Activated T-helper 1 cell treated with anti-CD3 and anti-CD28 coated beads, Interleukin-12 subunit alpha, Interleukin-12 subunit beta, Interleukin-2, Interleukin-4 antibody, amounts not matched to agents 30 ng/mL and 10 ng/mL and 1 ng/mL, durations not matched to agents 14 hours and 24 hours and 36 hours (primary cell): ENCODE results near the gene RAD23B. TPM values are rescaled to one million over a fixed set of nuclear protein-coding genes. Genes with fewer than 3 reads are reported as not detected.
"Not testable (repeated sequence)": the region's sequence is repeated elsewhere in the genome, so short reads cannot be mapped to it uniquely, and the experiment has no call there.

Source experiments
- DNase-seq: peaks from one replicate; pipeline ENCODE4 v3.0.0; 2021; ENCODE audit warnings: low spot score
- H3K27ac Mint-ChIP-seq: one replicate; pipeline ENCODE4 v1.8.0; 2021; ENCODE audit warnings: mild to moderate bottlenecking, mixed read lengths
- H3K27me3 Mint-ChIP-seq: one replicate; pipeline ENCODE4 v1.8.0; 2022; ENCODE audit warnings: mild to moderate bottlenecking, moderate library complexity, mixed read lengths; ENCODE audit not compliant: insufficient read depth
- H3K36me3 Mint-ChIP-seq: one replicate; pipeline ENCODE4 v1.8.0; 2021; ENCODE audit warnings: low read depth, mixed read lengths
- H3K4me1 Mint-ChIP-seq: one replicate; pipeline ENCODE4 v1.8.0; 2021; ENCODE audit warnings: low read depth, mixed read lengths
- H3K4me3 Mint-ChIP-seq: one replicate; pipeline ENCODE4 v1.8.0; 2021; ENCODE audit warnings: mild to moderate bottlenecking, moderate library complexity, mixed read lengths
- H3K9me3 Mint-ChIP-seq: one replicate; pipeline ENCODE4 v1.8.0; 2021; ENCODE audit warnings: mixed read lengths
- intact Hi-C: fragments of 100-400 bp; cut with micrococcal nuclease; formaldehyde crosslinking; loops from one replicate; pipeline ENCODE4 v1.15.1; 2024
- total RNA-seq: library from RNA; stranded (reverse); gene quantifications from 2 replicates; pipeline ENCODE4 v1.2.3, GENCODE V29; 2022

The RAD23B gene
- total RNA-seq, 1 donor from 2014 or later, result 138 TPM

DNA sequence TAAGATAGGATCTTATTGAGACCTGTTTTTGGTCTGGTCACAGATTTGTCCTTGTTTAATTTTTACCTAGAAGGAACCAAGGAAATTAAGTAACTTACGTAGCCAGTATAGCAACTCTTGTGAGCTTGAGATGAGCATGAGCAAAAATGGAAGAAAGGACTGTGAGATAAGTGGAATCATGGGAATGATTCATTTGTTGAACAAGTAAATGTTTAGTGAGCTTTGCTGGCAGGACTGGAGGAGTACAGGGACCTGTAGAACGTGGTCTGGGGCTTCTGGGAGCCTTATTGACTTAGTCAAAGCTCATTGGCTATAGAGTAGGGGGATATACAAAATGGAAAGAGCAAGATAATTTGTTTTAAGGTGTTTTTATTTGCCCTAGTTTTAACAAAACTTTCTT lies 3.0 kb downstream of the RAD23B start:
- peaks cover 3% of the 10 kb centered on the region for H3K36me3 Mint-ChIP-seq
- no peak for DNase-seq
- peak overlapping the region; percentile 55 for H3K27ac Mint-ChIP-seq
- peaks cover 75% of the 10 kb centered on the region for H3K4me1 Mint-ChIP-seq
- H3K9me3 Mint-ChIP-seq, result no peaks in the 10 kb centered on the region
- no peaks in the 10 kb centered on the region for H3K27me3 Mint-ChIP-seq
- intact Hi-C loops, result loop anchor here (10.0 kb wide), 1 partner anchor 1829 kb away; the partner anchor contains the start of gene TMEM245
- H3K4me3 Mint-ChIP-seq, result peak overlapping the region; percentile 54

DNA sequence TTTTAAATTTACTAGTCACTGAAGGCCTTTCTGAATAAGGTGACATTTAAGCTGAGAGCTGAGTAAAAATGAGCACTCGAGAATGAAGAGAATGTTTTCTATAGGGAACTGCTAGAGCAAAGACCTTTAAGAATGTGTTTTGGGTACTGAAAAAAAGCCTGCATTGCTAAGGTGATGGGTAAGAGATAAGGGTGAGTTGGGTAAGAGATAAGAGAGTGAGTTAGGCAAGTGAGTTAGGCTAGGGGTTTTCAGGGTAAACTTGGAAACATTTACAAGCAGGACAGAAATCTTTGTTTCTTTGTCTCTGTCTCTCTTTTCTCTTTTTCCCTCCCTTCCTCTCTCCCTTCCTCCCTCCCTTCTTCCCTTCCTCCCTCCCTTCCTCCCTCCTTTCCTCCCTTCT lies 5.6 kb downstream of the RAD23B start:
- intact Hi-C loops, result loop anchor here (10.0 kb wide), 1 partner anchor 1826 kb away; the partner anchor contains the start of gene TMEM245
- no peaks in the 10 kb centered on the region for H3K27me3 Mint-ChIP-seq
- peak overlapping the region; percentile 4 for H3K4me3 Mint-ChIP-seq
- no peak for DNase-seq
- no peak overlapping the region for H3K27ac Mint-ChIP-seq
- H3K4me1 Mint-ChIP-seq, result peaks cover 68% of the 10 kb centered on the region
- H3K9me3 Mint-ChIP-seq, result no peaks in the 10 kb centered on the region
- peaks cover 6% of the 10 kb centered on the region for H3K36me3 Mint-ChIP-seq

DNA sequence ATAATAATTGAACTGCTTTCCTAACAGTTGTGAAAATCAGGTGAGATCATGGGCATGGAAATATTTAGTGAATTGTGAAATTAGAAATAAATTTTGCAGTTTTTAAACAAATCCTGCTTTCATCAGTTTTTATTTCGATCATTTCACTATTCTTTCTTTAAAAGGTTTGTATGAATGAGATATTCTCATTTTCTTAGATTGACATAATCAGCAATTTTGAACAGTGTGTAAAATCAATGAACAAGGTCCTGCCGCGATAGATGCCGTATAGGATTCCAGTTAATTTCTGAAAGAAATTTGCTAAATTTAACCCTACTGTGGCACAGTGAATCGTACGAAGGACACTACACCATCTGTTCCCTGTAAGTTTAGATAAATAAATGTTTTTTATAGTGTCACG lies 7.5 kb downstream of the RAD23B start:
- Mint-ChIP-seq H3K27me3 (no peaks in the 10 kb centered on the region), H3K4me3 (no peak overlapping the region), H3K9me3 (no peaks in the 10 kb centered on the region), H3K4me1 (peaks cover 68% of the 10 kb centered on the region), H3K36me3 (peaks cover 6% of the 10 kb centered on the region), H3K27ac (no peak overlapping the region)
- DNase-seq, result no peak
- intact Hi-C loops, result loop anchor here (1.0 kb wide), 1 partner anchor 9 kb away; no protein-coding TSS in a partner anchor

DNA sequence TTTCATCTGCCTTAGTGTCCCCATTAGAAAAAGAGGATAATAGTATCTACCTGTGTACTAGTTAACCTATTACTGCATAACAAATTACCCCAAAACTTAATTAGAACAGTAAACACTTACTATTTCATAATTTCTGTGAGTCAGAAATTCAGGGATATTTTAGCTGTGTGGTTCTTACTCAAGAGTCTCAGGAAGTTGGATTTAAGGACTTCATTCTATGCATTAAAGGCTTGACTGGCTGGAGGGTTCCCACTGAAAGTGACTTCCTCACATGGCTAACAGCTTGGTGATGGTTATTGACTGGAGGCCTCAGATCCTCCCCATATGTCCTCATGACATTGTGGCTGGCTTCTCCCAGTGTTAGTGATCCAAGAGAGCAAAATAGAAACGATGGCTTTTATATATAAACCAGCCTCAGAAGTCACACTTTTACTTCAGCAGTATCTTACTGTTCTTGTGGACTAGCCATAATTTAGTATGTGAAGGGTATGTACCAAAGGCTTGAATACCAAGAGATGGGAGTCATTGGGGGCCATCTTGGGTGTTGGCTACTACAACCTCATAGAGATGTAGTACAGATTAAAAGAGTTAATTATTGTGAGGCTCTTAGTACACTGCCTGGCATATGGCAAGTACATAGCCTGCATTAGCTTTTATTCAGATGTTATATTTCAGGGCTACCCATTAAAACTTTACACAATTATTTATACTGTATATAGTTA lies 9.9 kb downstream of the RAD23B start:
- Mint-ChIP-seq H3K27ac (no peak overlapping the region), H3K9me3 (no peaks in the 10 kb centered on the region), H3K4me3 (no peak overlapping the region), H3K36me3 (peaks cover 3% of the 10 kb centered on the region), H3K4me1 (peaks cover 61% of the 10 kb centered on the region), H3K27me3 (no peaks in the 10 kb centered on the region)
- intact Hi-C loops, result no loop called here
- DNase-seq, result no peak

DNA sequence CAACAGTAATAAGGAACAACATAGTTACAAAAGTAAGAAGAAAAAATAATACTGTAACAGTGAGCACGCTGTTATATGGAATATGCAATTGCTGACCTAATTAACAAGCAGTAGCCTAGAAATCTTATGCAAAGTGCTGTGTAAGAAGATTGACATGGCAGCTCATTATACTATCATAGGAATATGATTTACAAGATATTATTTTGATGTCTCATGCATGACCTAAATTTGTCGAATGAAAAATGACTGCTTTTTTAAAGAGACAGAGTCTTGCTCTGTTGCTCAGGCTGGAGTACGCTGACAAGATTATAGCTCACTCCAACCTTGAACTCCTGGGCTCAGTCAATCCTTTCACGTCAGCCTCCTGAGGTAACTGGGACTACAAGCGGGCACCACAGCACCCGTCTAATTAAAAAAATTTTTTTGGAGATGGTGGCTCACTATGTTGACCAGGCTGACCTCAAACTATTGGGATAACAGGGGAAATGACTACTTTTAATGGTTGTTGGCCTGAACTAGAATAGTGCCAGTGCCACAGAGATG lies 10.5 kb downstream of the RAD23B start:
- Mint-ChIP-seq H3K36me3 (peaks cover 3% of the 10 kb centered on the region), H3K9me3 (no peaks in the 10 kb centered on the region), H3K27me3 (no peaks in the 10 kb centered on the region), H3K27ac (no peak overlapping the region), H3K4me3 (no peak overlapping the region), H3K4me1 (peaks cover 55% of the 10 kb centered on the region)
- DNase-seq, result no peak
- intact Hi-C loops, result no loop called here

DNA sequence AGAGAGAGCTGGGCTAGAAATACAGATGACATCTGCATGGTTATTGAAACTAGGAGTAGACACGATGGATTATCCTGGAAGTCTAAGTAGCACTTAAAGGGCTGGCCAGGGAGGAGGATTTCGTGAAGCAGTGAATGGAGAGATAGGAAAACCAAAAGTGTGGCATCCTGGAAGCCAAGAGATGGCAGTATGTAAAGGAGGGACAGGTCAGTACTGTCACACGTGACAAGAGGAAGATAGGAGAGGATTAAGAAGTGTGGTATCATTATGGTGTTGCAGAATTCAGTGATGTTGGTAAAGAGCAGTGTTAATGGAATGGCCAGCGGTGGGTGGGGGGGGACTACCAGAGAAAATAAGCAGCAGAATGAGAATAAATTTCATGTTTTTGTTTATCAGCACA lies 11.7 kb downstream of the RAD23B start:
- intact Hi-C loops, result no loop called here
- H3K4me1 Mint-ChIP-seq, result peaks cover 55% of the 10 kb centered on the region

DNA sequence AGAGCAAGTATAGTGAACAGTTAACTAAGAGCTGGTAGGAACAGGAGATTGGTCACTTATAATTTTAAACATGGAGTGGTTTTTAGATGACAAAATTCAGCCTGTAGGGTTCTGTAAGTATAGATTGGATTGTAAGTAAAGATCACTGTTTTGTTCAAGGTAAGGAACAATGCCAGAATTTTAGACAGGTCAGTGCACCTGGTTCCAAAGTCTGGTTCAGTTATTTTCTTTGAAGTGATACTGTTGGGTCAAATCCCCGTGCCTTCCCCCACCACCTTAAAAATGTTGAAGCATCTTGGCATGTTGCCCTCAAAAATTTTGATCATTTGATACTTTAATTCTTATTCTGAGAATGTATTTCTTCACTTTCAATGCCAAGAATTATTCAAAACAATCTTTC lies 12.9 kb downstream of the RAD23B start:
- no peak overlapping the region for H3K4me3 Mint-ChIP-seq
- DNase-seq, result no peak
- intact Hi-C loops, result no loop called here
- H3K27ac Mint-ChIP-seq, result peak overlapping the region; percentile 2
- no peaks in the 10 kb centered on the region for H3K27me3 Mint-ChIP-seq
- peaks cover 44% of the 10 kb centered on the region for H3K4me1 Mint-ChIP-seq
- H3K36me3 Mint-ChIP-seq, result peaks cover 3% of the 10 kb centered on the region
- H3K9me3 Mint-ChIP-seq, result no peaks in the 10 kb centered on the region

More for the DNA sequence above, 11.7 kb downstream of the RAD23B start:
- H3K4me3 Mint-ChIP-seq, result no peak overlapping the region
- no peaks in the 10 kb centered on the region for H3K9me3 Mint-ChIP-seq
- H3K27ac Mint-ChIP-seq, result no peak overlapping the region
- DNase-seq, result no peak
- peaks cover 3% of the 10 kb centered on the region for H3K36me3 Mint-ChIP-seq
- H3K27me3 Mint-ChIP-seq, result no peaks in the 10 kb centered on the region

DNA sequence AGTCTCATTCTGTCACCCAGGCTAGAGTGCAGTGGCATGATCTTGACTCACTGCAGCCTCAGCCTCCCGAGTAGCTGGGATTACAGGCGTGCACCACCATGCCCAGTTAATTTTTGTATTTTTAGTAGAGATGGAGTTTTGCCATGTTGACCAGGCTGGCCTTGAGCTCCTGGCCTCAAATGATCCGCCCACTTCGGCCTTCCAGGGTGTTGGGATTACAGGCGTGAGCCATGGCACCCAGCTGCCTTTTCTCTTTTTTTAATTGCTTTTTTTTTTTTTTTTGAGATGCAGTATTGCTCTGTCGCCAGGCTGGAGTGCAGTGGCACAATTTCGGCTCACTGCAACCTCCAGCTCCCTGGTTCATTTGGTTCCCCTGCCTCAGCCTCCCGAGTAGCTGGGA lies 13.5 kb downstream of the RAD23B start:
- DNase-seq, H3K27me3 Mint-ChIP-seq, H3K9me3 Mint-ChIP-seq, intact Hi-C loops, H3K4me3 Mint-ChIP-seq, H3K27ac Mint-ChIP-seq, H3K36me3 Mint-ChIP-seq: not testable (repeated sequence)
- H3K4me1 Mint-ChIP-seq, result peaks cover 43% of the 10 kb centered on the region

DNA sequence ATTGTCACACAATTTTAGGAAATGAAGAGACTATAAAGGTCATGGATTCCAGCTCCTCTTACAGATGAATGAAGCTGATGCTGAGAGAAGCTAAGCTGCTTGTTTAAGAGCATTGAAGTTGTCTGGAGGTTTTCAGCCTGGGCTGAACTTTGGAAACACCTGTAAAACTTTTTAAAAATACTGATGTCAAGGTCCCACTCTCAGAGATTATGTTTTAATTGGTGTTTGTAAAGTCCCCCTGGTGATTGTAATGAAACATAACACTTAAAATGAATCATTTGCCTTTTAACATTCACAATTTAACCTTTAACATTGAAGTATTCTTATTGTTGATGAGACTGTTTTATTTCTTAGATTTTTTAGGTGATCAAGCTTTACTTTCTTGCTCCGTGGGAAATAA lies 16.4 kb downstream of the RAD23B start:
- no peaks in the 10 kb centered on the region for H3K27me3 Mint-ChIP-seq
- H3K4me1 Mint-ChIP-seq, result peaks cover 31% of the 10 kb centered on the region
- no peak overlapping the region for H3K4me3 Mint-ChIP-seq
- no peak overlapping the region for H3K27ac Mint-ChIP-seq
- peaks cover 3% of the 10 kb centered on the region for H3K36me3 Mint-ChIP-seq
- intact Hi-C loops, result loop anchor here (1.0 kb wide), 2 partner anchors 8 to 15 kb away; no protein-coding TSS in a partner anchor
- no peaks in the 10 kb centered on the region for H3K9me3 Mint-ChIP-seq
- no peak for DNase-seq

DNA sequence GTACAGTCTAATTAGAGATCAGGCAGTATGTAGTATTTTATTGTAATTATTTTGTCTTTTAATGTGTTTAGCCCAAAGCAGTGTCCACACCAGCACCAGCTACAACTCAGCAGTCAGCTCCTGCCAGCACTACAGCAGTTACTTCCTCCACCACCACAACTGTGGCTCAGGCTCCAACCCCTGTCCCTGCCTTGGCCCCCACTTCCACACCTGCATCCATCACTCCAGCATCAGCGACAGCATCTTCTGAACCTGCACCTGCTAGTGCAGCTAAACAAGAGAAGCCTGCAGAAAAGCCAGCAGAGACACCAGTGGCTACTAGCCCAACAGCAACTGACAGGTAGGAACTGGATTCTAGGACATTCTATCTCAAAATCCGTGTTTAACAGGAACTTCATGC lies 23.2 kb downstream of the RAD23B start:
- Mint-ChIP-seq H3K9me3 (no peaks in the 10 kb centered on the region), H3K36me3 (peaks cover 41% of the 10 kb centered on the region), H3K4me3 (no peak overlapping the region), H3K4me1 (peaks cover 44% of the 10 kb centered on the region), H3K27me3 (no peaks in the 10 kb centered on the region), H3K27ac (no peak overlapping the region)
- no peak for DNase-seq
- intact Hi-C loops, result no loop called here

DNA sequence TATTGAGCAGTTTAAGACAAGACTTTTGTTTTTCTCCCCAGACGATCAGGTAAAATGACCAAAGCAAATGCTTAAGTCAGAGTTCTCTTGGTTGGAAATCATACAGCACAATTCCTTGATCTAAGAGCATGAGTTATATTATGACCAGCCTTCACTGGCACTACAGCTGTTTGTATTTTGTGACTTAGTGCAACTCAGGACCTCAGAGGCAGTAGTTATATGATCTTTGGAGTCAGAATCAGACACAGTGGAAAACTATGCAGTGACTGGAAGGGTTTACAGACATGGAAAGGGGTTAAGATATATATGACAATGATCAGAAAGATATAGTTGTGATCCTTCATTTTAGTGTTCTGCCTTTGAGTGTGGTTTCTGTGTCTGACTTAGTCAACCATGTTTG lies 24.3 kb downstream of the RAD23B start:
- no peaks in the 10 kb centered on the region for H3K27me3 Mint-ChIP-seq
- intact Hi-C loops, result no loop called here
- H3K4me3 Mint-ChIP-seq, result no peak overlapping the region
- no peak overlapping the region for H3K27ac Mint-ChIP-seq
- H3K36me3 Mint-ChIP-seq, result peaks cover 45% of the 10 kb centered on the region
- peaks cover 48% of the 10 kb centered on the region for H3K4me1 Mint-ChIP-seq
- no peak for DNase-seq
- no peaks in the 10 kb centered on the region for H3K9me3 Mint-ChIP-seq

DNA sequence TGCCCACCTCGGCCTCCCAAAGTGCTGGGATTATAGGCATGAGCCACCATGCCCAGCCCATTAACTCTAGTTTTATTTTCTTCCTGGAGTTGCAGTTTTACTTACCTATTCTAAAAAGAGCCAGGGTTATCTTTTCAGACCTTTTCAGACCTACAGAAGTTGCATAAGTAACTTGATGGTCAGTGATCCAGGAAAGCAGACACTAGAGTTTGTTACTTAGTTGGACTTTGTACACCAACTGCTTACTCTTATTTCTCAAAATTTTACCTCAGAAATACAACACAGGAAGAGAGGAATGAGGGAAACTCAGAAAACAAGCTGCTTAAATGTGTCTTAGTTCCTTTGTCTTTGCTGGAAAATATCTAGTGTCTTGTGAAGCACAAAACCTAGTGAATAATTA lies 25.4 kb downstream of the RAD23B start:
- intact Hi-C loops, result no loop called here

DNA sequence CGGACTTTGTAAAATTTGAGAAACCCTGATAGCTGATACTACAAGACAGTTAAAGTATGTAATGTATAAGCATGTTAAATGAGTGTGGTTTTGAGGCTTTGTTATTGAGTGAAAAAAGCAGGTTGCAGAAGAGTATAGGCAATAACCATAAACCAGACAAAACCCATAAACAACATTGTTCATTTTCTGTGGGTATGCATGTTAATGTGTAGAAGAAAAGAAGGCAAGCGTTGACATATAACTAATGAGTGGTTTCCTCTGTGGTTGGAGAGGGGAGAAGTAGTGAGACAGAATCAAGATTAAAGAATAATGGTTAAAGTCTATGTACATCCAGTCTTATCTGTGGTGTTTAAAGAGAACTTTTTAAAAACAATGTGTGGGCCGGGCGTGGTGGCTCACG lies 26.2 kb downstream of the RAD23B start:
- H3K27me3 Mint-ChIP-seq, result no peaks in the 10 kb centered on the region
- peaks cover 60% of the 10 kb centered on the region for H3K4me1 Mint-ChIP-seq
- intact Hi-C loops, result loop anchor here (1.0 kb wide), 1 partner anchor 25 kb away; no protein-coding TSS in a partner anchor
- no peaks in the 10 kb centered on the region for H3K9me3 Mint-ChIP-seq
- peak overlapping the region; percentile 46 for H3K27ac Mint-ChIP-seq
- H3K36me3 Mint-ChIP-seq, result peaks cover 58% of the 10 kb centered on the region
- DNase-seq, result no peak
- H3K4me3 Mint-ChIP-seq, result peak overlapping the region; percentile 13

More for the DNA sequence above, 25.4 kb downstream of the RAD23B start:
- Mint-ChIP-seq H3K9me3 (no peaks in the 10 kb centered on the region), H3K4me3 (no peak overlapping the region), H3K4me1 (peaks cover 52% of the 10 kb centered on the region), H3K27ac (no peak overlapping the region), H3K36me3 (peaks cover 52% of the 10 kb centered on the region), H3K27me3 (no peaks in the 10 kb centered on the region)
- no peak for DNase-seq
